ENCODE results near the gene OBSCN. TPM values are rescaled to one million over a fixed set of nuclear protein-coding genes. Genes with fewer than 3 reads are reported as not detected.

OBSCN gene
- total and polyA plus RNA-seq, 2 of the 13 experiments (the other 11 are each of a cell fraction or from before 2014, with no cell fraction given) = 0.20 TPM

DNA sequence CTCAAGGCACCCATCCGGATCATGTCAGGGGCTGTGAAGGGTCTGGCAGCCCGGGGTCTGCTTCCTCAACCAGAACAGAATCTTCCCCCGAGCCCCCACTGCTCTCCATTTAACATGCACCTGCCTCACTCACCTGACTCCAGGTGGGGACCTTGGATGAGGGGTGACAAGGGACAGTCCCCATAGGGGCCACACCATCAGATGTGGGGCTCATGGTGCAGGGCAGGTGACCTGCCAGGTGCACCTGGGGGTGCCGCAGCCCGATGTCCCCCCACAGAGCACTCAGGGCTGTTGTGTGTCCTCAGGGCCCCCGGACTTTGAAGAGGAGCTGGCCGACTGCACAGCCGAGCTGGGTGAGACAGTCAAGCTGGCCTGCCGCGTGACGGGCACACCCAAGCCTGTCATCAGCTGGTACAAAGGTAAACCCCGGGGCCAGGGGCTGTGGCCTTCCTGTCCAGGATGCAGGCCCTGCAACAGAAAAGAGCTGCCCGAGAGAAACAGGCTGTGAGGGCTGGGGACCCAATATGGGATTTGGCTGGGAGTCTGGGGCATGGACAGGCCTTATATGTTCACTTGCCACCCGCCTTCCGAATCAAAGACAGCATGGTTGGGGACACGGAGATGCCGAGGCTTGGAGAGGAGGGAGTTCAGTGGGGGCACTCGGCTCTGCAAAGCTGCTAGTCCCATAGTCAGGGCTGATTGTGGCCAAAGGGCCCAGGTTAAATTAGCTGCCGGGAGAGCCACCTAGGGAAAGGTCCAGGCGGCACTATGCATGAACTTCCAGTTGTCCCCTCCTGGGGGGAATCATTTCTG is 134.2 kb downstream of the OBSCN start:
- intact Hi-C loops (cut with micrococcal nuclease; ENCODE audit: unreplicated experiment) (no loop called here), in situ Hi-C loops (cut with HindIII; ENCODE audit: extremely low pct_ligation_motif_present, low pct_unique_long_range_greater_than_20kb) (no loop called here)
- H3K27ac ChIP-seq (ENCODE audit: extremely low read length, insufficient read depth, low read length) = no peak overlapping the region
- ChIA-PET CTCF (ENCODE audit: low intra/inter-chr PET ratio, low total read pairs) (no interaction called here), POLR2A (no interaction called here)
- no TSS peak for BruUV-seq (replicated peaks)
- no peak overlapping the region for H2AFZ ChIP-seq (ENCODE audit: low read length)
- no peaks in the 10 kb centered on the region for H3K9me3 ChIP-seq (ENCODE audit: low read length)
- H3K36me3 ChIP-seq (replicated peaks in 1 of 2; ENCODE audit: control insufficient read depth in 1 of 2, insufficient read depth in 2 of 2, low read length in 2 of 2) = no peaks in the 10 kb centered on the region
- no peaks in the 10 kb centered on the region for H3K4me1 ChIP-seq (ENCODE audit: insufficient read depth, low read length)
- H3K79me2 ChIP-seq (ENCODE audit: insufficient read depth, low read length) = no peaks in the 10 kb centered on the region
- no peak for FAIRE-seq
- TF ChIP-seq NFRKB (IDR thresholded peaks at IDR 0.05) = no peak
- WGBS (ENCODE audit: low lambda C conversion rate) = 24% methylated on average over 7 of the region's 20 CpGs
- H3K4me2 ChIP-seq (ENCODE audit: low read depth, low read length) = no peak overlapping the region
- no peaks in the 10 kb centered on the region for H4K20me1 ChIP-seq (ENCODE audit: insufficient read depth, low read length)
- ATAC-seq = no peak
- no peak overlapping the region for H3K4me3 ChIP-seq (replicated peaks in 1 of 3; ENCODE audit: insufficient read depth in 1 of 3, low read depth in 2 of 3, low read length in 3 of 3)
- peaks cover 2 to 14% of the 10 kb centered on the region in 2 experiments; a peak in 4 of 5 replicates for H3K27me3 ChIP-seq (ENCODE audit: control insufficient read depth in 1 of 2, insufficient read depth in 2 of 2, low read length in 2 of 2)
- no peak overlapping the region for H3K9ac ChIP-seq (ENCODE audit: insufficient read depth, low read depth, low read length)
- DNase-seq (ENCODE audit: low spot score) = no peak

DNA sequence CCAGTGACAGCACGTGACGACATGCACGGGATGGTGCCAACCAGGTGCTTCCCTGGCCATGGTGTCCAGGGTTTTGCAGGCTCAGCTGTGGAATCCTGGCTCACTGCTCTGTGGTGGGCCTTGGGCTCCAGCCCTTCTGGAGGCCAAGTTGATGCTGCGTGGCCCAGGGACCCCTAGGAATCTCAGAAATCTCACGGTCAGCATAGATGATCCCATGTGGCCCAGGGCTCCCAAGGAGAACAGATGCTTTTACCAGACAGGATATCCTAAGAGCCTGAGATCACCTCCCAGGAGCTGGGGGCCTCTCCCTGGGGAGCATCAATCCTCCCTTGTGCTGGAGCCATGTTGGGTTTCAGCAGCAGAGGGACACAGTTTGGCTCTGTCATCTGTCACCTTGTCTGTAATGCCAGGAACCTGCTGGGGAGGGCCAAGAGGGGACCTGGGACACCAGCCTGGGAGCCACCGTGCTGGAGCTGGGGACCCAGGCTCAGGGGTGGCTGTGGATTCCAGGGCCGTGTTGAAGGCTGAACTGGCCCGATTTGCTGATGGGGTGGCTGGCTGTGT is 134.9 kb downstream of the OBSCN start:
- ChIA-PET POLR2A (no interaction called here), CTCF (ENCODE audit: low intra/inter-chr PET ratio, low total read pairs) (no interaction called here)
- H3K27me3 ChIP-seq (ENCODE audit: control insufficient read depth in 1 of 2, insufficient read depth in 2 of 2, low read length in 2 of 2) = peaks cover 3 to 21% of the 10 kb centered on the region in 2 experiments; a peak in 4 of 5 replicates
- H3K27ac ChIP-seq (ENCODE audit: extremely low read length, insufficient read depth, low read length) = no peak overlapping the region
- no TSS peak for BruUV-seq (replicated peaks)
- WGBS (ENCODE audit: low lambda C conversion rate) = 0% methylated on average over 4 of the region's 8 CpGs
- no peak overlapping the region for H3K4me3 ChIP-seq (replicated peaks in 1 of 3; ENCODE audit: insufficient read depth in 1 of 3, low read depth in 2 of 3, low read length in 3 of 3)
- FAIRE-seq (no peak), DNase-seq (ENCODE audit: low spot score) (no peak), ATAC-seq (no peak)
- no peaks in the 10 kb centered on the region for H4K20me1 ChIP-seq (ENCODE audit: insufficient read depth, low read length)
- H3K36me3 ChIP-seq (replicated peaks in 1 of 2; ENCODE audit: control insufficient read depth in 1 of 2, insufficient read depth in 2 of 2, low read length in 2 of 2) = no peaks in the 10 kb centered on the region
- intact Hi-C loops (cut with micrococcal nuclease; ENCODE audit: unreplicated experiment) (no loop called here), in situ Hi-C loops (cut with HindIII; ENCODE audit: extremely low pct_ligation_motif_present, low pct_unique_long_range_greater_than_20kb) (no loop called here)
- H3K9ac ChIP-seq (ENCODE audit: insufficient read depth, low read depth, low read length) = no peak overlapping the region
- H3K79me2 ChIP-seq (ENCODE audit: insufficient read depth, low read length) = no peaks in the 10 kb centered on the region
- H3K4me1 ChIP-seq (ENCODE audit: insufficient read depth, low read length) = no peaks in the 10 kb centered on the region
- TF ChIP-seq ZFYVE20 (CRISPR knock-in tag; IDR thresholded peaks at IDR 0.05; ENCODE audit: borderline replicate concordance, low read depth) = no peak
- no peak for TF ChIP-seq REL (CRISPR knock-in tag; conservative IDR thresholded peaks at IDR 0.05)
- no peak for TF ChIP-seq MATR3 (CRISPR knock-in tag; IDR thresholded peaks at IDR 0.05)
- TF ChIP-seq, protein P1, sequence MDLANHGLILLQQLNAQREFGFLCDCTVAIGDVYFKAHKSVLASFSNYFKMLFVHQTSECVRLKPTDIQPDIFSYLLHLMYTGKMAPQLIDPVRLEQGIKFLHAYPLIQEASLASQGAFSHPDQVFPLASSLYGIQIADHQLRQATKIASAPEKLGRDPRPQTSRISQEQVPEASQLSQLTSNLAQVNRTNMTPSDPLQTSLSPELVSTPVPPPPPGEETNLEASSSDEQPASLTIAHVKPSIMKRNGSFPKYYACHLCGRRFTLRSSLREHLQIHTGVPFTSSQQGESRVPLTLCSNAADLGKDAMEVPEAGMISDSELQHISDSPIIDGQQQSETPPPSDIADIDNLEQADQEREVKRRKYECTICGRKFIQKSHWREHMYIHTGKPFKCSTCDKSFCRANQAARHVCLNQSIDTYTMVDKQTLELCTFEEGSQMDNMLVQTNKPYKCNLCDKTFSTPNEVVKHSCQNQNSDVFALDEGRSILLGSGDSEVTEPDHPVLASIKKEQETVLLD (CRISPR knock-in tag; IDR thresholded peaks at IDR 0.05; ENCODE audit: low read depth) = no peak
- no peak for TF ChIP-seq ZNF225 (CRISPR knock-in tag; IDR thresholded peaks at IDR 0.05)
- TF ChIP-seq, protein P2, sequence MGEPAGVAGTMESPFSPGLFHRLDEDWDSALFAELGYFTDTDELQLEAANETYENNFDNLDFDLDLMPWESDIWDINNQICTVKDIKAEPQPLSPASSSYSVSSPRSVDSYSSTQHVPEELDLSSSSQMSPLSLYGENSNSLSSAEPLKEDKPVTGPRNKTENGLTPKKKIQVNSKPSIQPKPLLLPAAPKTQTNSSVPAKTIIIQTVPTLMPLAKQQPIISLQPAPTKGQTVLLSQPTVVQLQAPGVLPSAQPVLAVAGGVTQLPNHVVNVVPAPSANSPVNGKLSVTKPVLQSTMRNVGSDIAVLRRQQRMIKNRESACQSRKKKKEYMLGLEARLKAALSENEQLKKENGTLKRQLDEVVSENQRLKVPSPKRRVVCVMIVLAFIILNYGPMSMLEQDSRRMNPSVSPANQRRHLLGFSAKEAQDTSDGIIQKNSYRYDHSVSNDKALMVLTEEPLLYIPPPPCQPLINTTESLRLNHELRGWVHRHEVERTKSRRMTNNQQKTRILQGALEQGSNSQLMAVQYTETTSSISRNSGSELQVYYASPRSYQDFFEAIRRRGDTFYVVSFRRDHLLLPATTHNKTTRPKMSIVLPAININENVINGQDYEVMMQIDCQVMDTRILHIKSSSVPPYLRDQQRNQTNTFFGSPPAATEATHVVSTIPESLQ (CRISPR knock-in tag; conservative IDR thresholded peaks at IDR 0.05) = no peak
- TF ChIP-seq, protein P3, sequence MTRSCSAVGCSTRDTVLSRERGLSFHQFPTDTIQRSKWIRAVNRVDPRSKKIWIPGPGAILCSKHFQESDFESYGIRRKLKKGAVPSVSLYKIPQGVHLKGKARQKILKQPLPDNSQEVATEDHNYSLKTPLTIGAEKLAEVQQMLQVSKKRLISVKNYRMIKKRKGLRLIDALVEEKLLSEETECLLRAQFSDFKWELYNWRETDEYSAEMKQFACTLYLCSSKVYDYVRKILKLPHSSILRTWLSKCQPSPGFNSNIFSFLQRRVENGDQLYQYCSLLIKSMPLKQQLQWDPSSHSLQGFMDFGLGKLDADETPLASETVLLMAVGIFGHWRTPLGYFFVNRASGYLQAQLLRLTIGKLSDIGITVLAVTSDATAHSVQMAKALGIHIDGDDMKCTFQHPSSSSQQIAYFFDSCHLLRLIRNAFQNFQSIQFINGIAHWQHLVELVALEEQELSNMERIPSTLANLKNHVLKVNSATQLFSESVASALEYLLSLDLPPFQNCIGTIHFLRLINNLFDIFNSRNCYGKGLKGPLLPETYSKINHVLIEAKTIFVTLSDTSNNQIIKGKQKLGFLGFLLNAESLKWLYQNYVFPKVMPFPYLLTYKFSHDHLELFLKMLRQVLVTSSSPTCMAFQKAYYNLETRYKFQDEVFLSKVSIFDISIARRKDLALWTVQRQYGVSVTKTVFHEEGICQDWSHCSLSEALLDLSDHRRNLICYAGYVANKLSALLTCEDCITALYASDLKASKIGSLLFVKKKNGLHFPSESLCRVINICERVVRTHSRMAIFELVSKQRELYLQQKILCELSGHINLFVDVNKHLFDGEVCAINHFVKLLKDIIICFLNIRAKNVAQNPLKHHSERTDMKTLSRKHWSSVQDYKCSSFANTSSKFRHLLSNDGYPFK (CRISPR knock-in tag; IDR thresholded peaks at IDR 0.05; ENCODE audit: borderline replicate concordance) = no peak
- TF ChIP-seq SMARCE1 (IDR thresholded peaks at IDR 0.05; ENCODE audit: borderline replicate concordance) = no peak
- no peaks in the 10 kb centered on the region for H3K9me3 ChIP-seq (ENCODE audit: low read length)
- no peak overlapping the region for H2AFZ ChIP-seq (ENCODE audit: low read length)
- no peak overlapping the region for H3K4me2 ChIP-seq (ENCODE audit: low read depth, low read length)
